Measurements from ENCODE around the gene GH1. TPM values are rescaled to one million over a fixed set of nuclear protein-coding genes. Genes with fewer than 3 reads are reported as not detected.

The GH1 gene
- total RNA-seq, 2 donors from 2014 or later, result not detected

Other genes starting within 250 kb of the GH1 start
- gene LIMD2, start 218.7 kb downstream of the GH1 start, total RNA-seq, result 100 to 1,000 TPM; 114 to 185 TPM
- 10 to 100 TPM; 59.5 to 86.5 TPM for gene STRADA, start 177.0 kb downstream of the GH1 start, total RNA-seq
- gene CCDC47, start 145.2 kb downstream of the GH1 start, total RNA-seq, result 100 to 1,000 TPM in 1 of 2 donors, 10 to 100 TPM in 1; 72.6 to 102 TPM
- gene DDX42, start 144.7 kb downstream of the GH1 start, total RNA-seq, result 100 to 1,000 TPM; 107 to 161 TPM
- gene PSMC5, start 91.4 kb downstream of the GH1 start, total RNA-seq, result 100 to 1,000 TPM; 163 to 202 TPM
- gene FTSJ3, start 91.2 kb downstream of the GH1 start, total RNA-seq, result 100 to 1,000 TPM in 1 of 2 donors, 10 to 100 TPM in 1; 74.2 to 116 TPM
- gene SMARCD2, start 76.2 kb downstream of the GH1 start, total RNA-seq, result 100 to 1,000 TPM; 102 to 136 TPM
- gene CSH2, start 45.2 kb downstream of the GH1 start, total RNA-seq, result not detected
- gene GH2, start 36.9 kb downstream of the GH1 start, total RNA-seq, result not detected
- not detected for gene CSH1, start 22.3 kb downstream of the GH1 start, total RNA-seq
- not detected for gene CSHL1, start 7.6 kb downstream of the GH1 start, total RNA-seq
- 10 to 100 TPM; 33.8 to 58.6 TPM for gene CD79B, start 13.5 kb upstream of the GH1 start, total RNA-seq
- gene SCN4A, start 54.1 kb upstream of the GH1 start, total RNA-seq, result under 1 TPM in 1 of 2 donors, not detected in 1; 0.08 TPM
- 1 to 10 TPM in 1 of 2 donors, under 1 TPM in 1; 0.50 to 1.0 TPM for gene PRR29, start 79.5 kb upstream of the GH1 start, total RNA-seq
- 10 to 100 TPM; 14.1 to 20.7 TPM for gene ICAM2, start 101.8 kb upstream of the GH1 start, total RNA-seq
- 100 to 1,000 TPM; 131 TPM for gene ERN1, start 211.3 kb upstream of the GH1 start, total RNA-seq

Data from natural killer cell treated with Interleukin-12 subunit alpha and Interleukin-12 subunit beta and Interleukin-15 and Interleukin-18, amount 100 ng/mL, for 72 hours (primary cell).